CD14-positive monocyte (primary cell): ENCODE results near the gene RETREG1. TPM values are rescaled to one million over a fixed set of nuclear protein-coding genes. Genes with fewer than 3 reads are reported as not detected.

Experiments
- DNase-seq, 3 donors: peaks; one replicate each; pipeline ENCODE4 v3.0.0-alpha.2; 2011 to 2022
- H2AFZ ChIP-seq: 2 replicates; pipeline ENCODE4 v1.6.0; 2012; ENCODE audit warnings: mild to moderate bottlenecking, low read depth, low read length, inconsistent platforms; ENCODE audit not compliant: insufficient read depth, poor library complexity, severe bottlenecking
- H3K27ac ChIP-seq, 2 donors: 1 replicate in 1 of 2; 2 replicates in 1 of 2; pipeline ENCODE4 v1.5.1; 2012 to 2013; ENCODE audit warnings: low read length in 2 of 2, control low read depth in 1 of 2, inconsistent platforms in 1 of 2, low read depth in 1 of 2, mild to moderate bottlenecking in 1 of 2
- H3K27me3 ChIP-seq, 2 donors: one replicate each; pipeline versions ENCODE4 v1.6.0 to v1.6.1; 2011 to 2013; ENCODE audit warnings: low read length in 2 of 2; ENCODE audit not compliant: control insufficient read depth in 2 of 2, insufficient read depth in 2 of 2
- H3K36me3 ChIP-seq, 2 donors: replicated peaks in 1 of 2; 1 replicate in 1 of 2; 2 replicates in 1 of 2; pipeline versions ENCODE4 v1.5.1 to v1.6.1; 2012 to 2013; ENCODE audit warnings: low read length in 2 of 2, control low read depth in 1 of 2, inconsistent platforms in 1 of 2, mild to moderate bottlenecking in 1 of 2; ENCODE audit not compliant: insufficient read depth in 2 of 2, control insufficient read depth in 1 of 2
- H3K4me1 ChIP-seq, 2 donors: 1 replicate in 1 of 2; 2 replicates in 1 of 2; pipeline versions ENCODE4 v1.5.1 to v1.6.1; 2012 to 2013; ENCODE audit warnings: low read length in 2 of 2, control low read depth in 1 of 2, inconsistent platforms in 1 of 2, mild to moderate bottlenecking in 1 of 2, moderate library complexity in 1 of 2; ENCODE audit not compliant: insufficient read depth in 2 of 2, control insufficient read depth in 1 of 2
- H3K4me2 ChIP-seq: replicated peaks from 2 replicates; pipeline ENCODE3; 2012; ENCODE audit warnings: low read length, moderate library complexity, mild to moderate bottlenecking; ENCODE audit not compliant: poor library complexity, severe bottlenecking; ENCODE audit errors: extremely low read depth
- H3K4me3 ChIP-seq, 3 experiments: fragments of 200-600 bp in 1 of 3; sonication (generic) in 1 of 3; replicated peaks in 1 of 3; 1 replicate in 2 of 3; 2 replicates in 1 of 3; pipeline ENCODE4 v1.5.1; 2011 to 2013; ENCODE audit warnings: low read length in 3 of 3, mild to moderate bottlenecking in 3 of 3, control low read depth in 2 of 3, low read depth in 2 of 3, inconsistent platforms in 1 of 3, moderate library complexity in 1 of 3
- H3K79me2 ChIP-seq: 2 replicates; pipeline ENCODE4 v1.6.0; 2012; ENCODE audit warnings: mild to moderate bottlenecking, control low read depth, inconsistent platforms, low read length, moderate library complexity; ENCODE audit not compliant: insufficient read depth
- H3K9ac ChIP-seq: 2 replicates; pipeline ENCODE4 v1.6.0; 2017; ENCODE audit warnings: low read length, mild to moderate bottlenecking; ENCODE audit not compliant: insufficient read depth, poor library complexity, severe bottlenecking
- H3K9me3 ChIP-seq, 2 donors: replicated peaks in 1 of 2; 1 replicate in 1 of 2; 2 replicates in 1 of 2; pipeline versions ENCODE4 v1.5.1 to v1.6.1; 2012 to 2013; ENCODE audit warnings: low read length in 2 of 2, control low read depth in 1 of 2; ENCODE audit not compliant: control insufficient read depth in 1 of 2, insufficient read depth in 1 of 2
- H4K20me1 ChIP-seq: 2 replicates; pipeline ENCODE4 v1.6.0; 2012; ENCODE audit warnings: mild to moderate bottlenecking, low read length, control low read depth, moderate library complexity; ENCODE audit not compliant: insufficient read depth
- H3K27ac Mint-ChIP-seq, 7 donors: one replicate each; pipeline ENCODE4 v1.8.0; 2020; ENCODE audit warnings: mild to moderate bottlenecking in 7 of 7, mixed read lengths in 7 of 7, moderate library complexity in 6 of 7, inconsistent platforms in 2 of 7
- H3K27me3 Mint-ChIP-seq, 3 donors: one replicate each; pipeline ENCODE4 v1.8.0; 2021 to 2022; ENCODE audit warnings: low read depth in 3 of 3, mild to moderate bottlenecking in 3 of 3, mixed read lengths in 3 of 3, moderate library complexity in 3 of 3, inconsistent platforms in 1 of 3
- H3K36me3 Mint-ChIP-seq, 2 donors: one replicate each; pipeline ENCODE4 v1.8.0; 2020; ENCODE audit warnings: mixed read lengths in 2 of 2, inconsistent platforms in 1 of 2, mild to moderate bottlenecking in 1 of 2
- H3K4me1 Mint-ChIP-seq: one replicate; pipeline ENCODE4 v1.8.0; 2020; ENCODE audit warnings: mild to moderate bottlenecking, mixed read lengths
- H3K4me3 Mint-ChIP-seq, 2 donors: one replicate each; pipeline ENCODE4 v1.8.0; 2020; ENCODE audit warnings: mild to moderate bottlenecking in 2 of 2, mixed read lengths in 2 of 2, moderate library complexity in 1 of 2
- H3K9me3 Mint-ChIP-seq, 7 donors: one replicate each; pipeline ENCODE4 v1.8.0; 2020 to 2022; ENCODE audit warnings: mixed read lengths in 7 of 7, mild to moderate bottlenecking in 6 of 7, moderate library complexity in 6 of 7, inconsistent platforms in 2 of 7
- CTCF ChIP-seq: fragments of 200-600 bp; IDR thresholded peaks from one replicate; pipeline ENCODE4 v1.8.0; 2022; ENCODE audit warnings: antibody characterized with exemption, mild to moderate bottlenecking
- WGBS: methylation state at CpG from one replicate; pipeline ENCODE4 v1.1.5; 2013; ENCODE audit warnings: missing lambda C conversion rate; ENCODE audit not compliant: insufficient coverage; 5-methylcytosine and 5-hydroxymethylcytosine counted together
- intact Hi-C, 2 donors: fragments of 100-400 bp; cut with micrococcal nuclease; formaldehyde crosslinking; loops; one replicate each; pipeline versions ENCODE4 v1.15.0 to v1.15.1; 2023
- polyA plus RNA-seq, 3 donors: library from polyadenylated mRNA; depleted of rRNA in 1 of 3; unstranded in 2 of 3; stranded (reverse) in 1 of 3; fragments of 300-500 nt in 2 of 3; fragments of >200 nt in 1 of 3; fragmentation: Illumina TruSeq in 2 of 3; gene quantifications; 1 replicate in 2 of 3; 2 replicates in 1 of 3; pipeline ENCODE4 v1.2.3, GENCODE V29; 2012 to 2021

RETREG1 gene
- polyA plus RNA-seq, 3 donors, result 3.5 to 6.4 (median 4.7) TPM

GRCh38 chr5:16568875-16569580, 47.8 kb downstream of the RETREG1 start:
- H2AFZ ChIP-seq, result no peak overlapping the region
- H3K4me2 ChIP-seq, result no peak overlapping the region
- 95% methylated on average over 14 of the region's 16 CpGs for WGBS
- H3K27me3 ChIP-seq, result no peaks in the 10 kb centered on the region
- no peak overlapping the region for H3K9ac ChIP-seq
- H3K4me1 Mint-ChIP-seq, result peaks cover 10% of the 10 kb centered on the region
- peak overlapping the region in 1 of 7 donors; percentile 5 for H3K27ac Mint-ChIP-seq
- H3K9me3 ChIP-seq, result no peaks in the 10 kb centered on the region
- H3K27ac ChIP-seq, result no peak overlapping the region
- no peak overlapping the region for H3K4me3 ChIP-seq
- peaks cover 0 to 6% (median 1%) of the 10 kb centered on the region in 3 donors for H3K27me3 Mint-ChIP-seq
- DNase-seq, result no peak
- no peaks in the 10 kb centered on the region for H3K79me2 ChIP-seq
- H3K36me3 ChIP-seq, result no peaks in the 10 kb centered on the region
- H3K4me3 Mint-ChIP-seq, result no peak overlapping the region
- intact Hi-C loops, result no loop called here
- H3K9me3 Mint-ChIP-seq, result peaks cover 0 to 6% (median 0%) of the 10 kb centered on the region in 7 donors
- H3K36me3 Mint-ChIP-seq, result peaks cover 1 to 2% of the 10 kb centered on the region in 2 donors
- H3K4me1 ChIP-seq, result no peaks in the 10 kb centered on the region
- H4K20me1 ChIP-seq, result no peaks in the 10 kb centered on the region
- no peak for TF ChIP-seq CTCF

- H2AFZ ChIP-seq, result no peak overlapping the region
- H3K27ac ChIP-seq, result no peak overlapping the region
- TF ChIP-seq CTCF, result no peak
- H3K9me3 ChIP-seq, result no peaks in the 10 kb centered on the region
- H3K27me3 ChIP-seq, result no peaks in the 10 kb centered on the region
- no peaks in the 10 kb centered on the region for H3K4me1 ChIP-seq
- no peaks in the 10 kb centered on the region for H4K20me1 ChIP-seq
- no peaks in the 10 kb centered on the region for H3K36me3 ChIP-seq
- 100% methylated on average over 1 of the region's 3 CpGs for WGBS
- H3K27me3 Mint-ChIP-seq, result peaks cover 1 to 6% (median 1%) of the 10 kb centered on the region in 3 donors
- intact Hi-C loops, result no loop called here
- no peak for DNase-seq
- peaks cover 1 to 2% of the 10 kb centered on the region in 2 donors for H3K36me3 Mint-ChIP-seq
- peaks cover 0 to 3% (median 0%) of the 10 kb centered on the region in 7 donors for H3K9me3 Mint-ChIP-seq
- H3K4me3 Mint-ChIP-seq, result no peak overlapping the region
- H3K4me3 ChIP-seq, result no peak overlapping the region
- H3K9ac ChIP-seq, result no peak overlapping the region
- peaks cover 9% of the 10 kb centered on the region for H3K4me1 Mint-ChIP-seq
- no peak overlapping the region for H3K27ac Mint-ChIP-seq
- no peak overlapping the region for H3K4me2 ChIP-seq
- H3K79me2 ChIP-seq, result no peaks in the 10 kb centered on the region
Observed at GRCh38 chr5:16567365-16567764, 49.4 kb downstream of the RETREG1 start.
